ENCODE results near the gene NTSR1.

Gene NTSR1

DNA sequence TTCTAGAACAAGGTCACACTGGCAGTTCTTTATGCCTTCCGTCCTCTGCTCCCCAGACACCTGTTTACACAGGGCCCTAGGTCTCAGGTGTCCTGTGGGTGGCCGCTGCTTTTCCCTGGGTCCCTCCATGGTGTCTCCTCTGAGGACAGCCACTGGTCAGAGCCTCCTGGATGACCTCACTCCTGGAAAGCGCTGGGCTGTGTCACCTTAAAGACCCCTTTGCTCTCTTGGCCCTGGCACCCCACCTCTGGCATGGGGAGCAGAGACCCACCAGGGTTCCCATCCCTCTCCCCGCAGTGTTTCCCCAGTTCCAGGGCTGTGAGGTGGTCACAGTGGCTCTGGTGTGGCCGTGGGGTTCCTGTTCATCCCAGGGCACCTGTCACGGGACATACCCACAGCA lies 33.9 kb downstream of the NTSR1 start:
- no peak for TF ChIP-seq CTCF (IDR thresholded peaks at IDR 0.05; ENCODE audit: extremely low read depth, missing control alignments)
- no peak for DNase-seq (ENCODE audit: low spot score)

DNA sequence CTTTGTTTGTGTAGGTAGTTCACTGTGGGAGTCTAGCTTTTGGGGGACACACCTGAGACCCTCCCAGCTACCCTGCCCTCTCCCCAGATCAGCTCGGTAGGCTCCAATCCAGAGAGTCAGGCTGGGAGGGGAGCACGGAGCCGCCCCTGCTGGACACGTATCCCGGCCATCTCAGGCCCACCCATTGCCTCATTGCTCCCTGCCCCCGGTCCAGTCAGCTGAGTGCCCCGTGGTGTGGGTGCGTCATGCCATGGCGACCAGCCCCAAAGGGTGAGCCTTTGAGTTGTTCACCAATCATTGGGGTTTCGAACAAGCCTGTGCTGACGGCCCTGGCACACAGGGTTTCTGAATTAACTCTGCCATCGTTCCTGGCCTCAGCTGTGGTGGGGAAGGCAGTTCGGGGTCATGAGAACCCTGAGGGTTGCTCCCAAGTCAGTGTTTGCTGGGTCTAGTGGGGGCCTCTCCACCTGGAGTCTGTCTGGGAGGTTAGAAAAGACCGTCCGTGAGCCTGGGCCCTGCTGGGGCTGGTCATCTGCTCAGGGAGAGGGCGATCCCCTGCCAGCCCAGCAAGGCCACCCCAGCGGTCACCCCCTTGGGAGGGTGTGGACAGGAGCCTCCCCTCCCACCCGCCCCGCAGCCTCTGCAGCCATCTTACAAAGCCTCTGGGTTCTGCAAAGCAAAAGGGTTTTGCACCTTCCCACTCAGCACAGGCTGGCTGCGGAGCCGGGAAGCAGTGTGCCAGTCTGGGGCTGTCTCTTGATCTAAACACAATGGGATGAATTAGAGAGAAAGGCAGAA lies 34.5 kb downstream of the NTSR1 start:
- no peak for TF ChIP-seq CTCF (IDR thresholded peaks at IDR 0.05; ENCODE audit: extremely low read depth, missing control alignments)
- DNase-seq (ENCODE audit: low spot score), result no peak

GRCh38 chr20:62743777-62744317 lies 35.2 kb downstream of the NTSR1 start:
- DNase-seq (ENCODE audit: low spot score), result no peak
- no peak for TF ChIP-seq CTCF (IDR thresholded peaks at IDR 0.05; ENCODE audit: extremely low read depth, missing control alignments)

- DNase-seq (ENCODE audit: low spot score), result no peak
- no peak for TF ChIP-seq CTCF (IDR thresholded peaks at IDR 0.05; ENCODE audit: extremely low read depth, missing control alignments)
These were observed 36.1 kb downstream of the NTSR1 start for GRCh38 chr20:62744741-62745191.

- no peak for DNase-seq (ENCODE audit: low spot score)
- TF ChIP-seq CTCF (IDR thresholded peaks at IDR 0.05; ENCODE audit: extremely low read depth, missing control alignments), result no peak
These were observed 36.8 kb downstream of the NTSR1 start for GRCh38 chr20:62745279-62745951.

DNA sequence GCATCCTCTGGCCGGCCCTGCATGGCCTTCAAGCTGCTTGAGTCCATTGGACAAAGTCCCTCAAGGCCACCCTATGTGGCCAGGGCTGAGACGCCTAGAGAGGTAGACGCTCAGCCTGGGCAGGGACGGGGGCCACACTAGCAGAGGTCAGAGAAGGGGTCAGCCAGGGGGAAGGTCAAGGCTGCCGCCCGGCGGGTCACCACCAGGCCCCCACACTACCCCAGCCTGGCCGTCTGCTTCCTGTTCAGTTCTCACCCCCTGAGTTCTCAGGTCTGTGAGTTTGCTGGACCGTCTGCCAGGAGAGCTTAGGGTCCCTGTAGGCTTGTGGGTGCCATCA lies 37.3 kb downstream of the NTSR1 start:
- TF ChIP-seq CTCF (IDR thresholded peaks at IDR 0.05; ENCODE audit: extremely low read depth, missing control alignments), result no peak
- no peak for DNase-seq (ENCODE audit: low spot score)

GRCh38 chr20:62748311-62748710 lies 39.7 kb downstream of the NTSR1 start:
- no peak for DNase-seq (ENCODE audit: low spot score)
- TF ChIP-seq CTCF (IDR thresholded peaks at IDR 0.05; ENCODE audit: extremely low read depth, missing control alignments), result no peak

Measured in GM20000 (cell line).